SK-N-SH treated with all-trans-retinoic acid at 6 μM for 48 hours (cell line): ENCODE data around the gene KLRF2.

ENCODE experiments used
- ATAC-seq: fragments of 200-7000 bp; cut with Tn5 transposase; 3 replicates; pipeline ENCODE4 v1.9.1; 2020; ENCODE audit warnings: mild to moderate bottlenecking, moderate library complexity
- ARNTL ChIP-seq: fragments of 450-650 bp; formaldehyde crosslinking; IDR thresholded peaks from 2 replicates; pipeline ENCODE4 v1.5.0; 2020; ENCODE audit warnings: low read depth, mild to moderate bottlenecking, moderate library complexity, borderline replicate concordance
- BACH2 ChIP-seq: fragments of 250-450 bp; sonication (Bioruptor Pico); IDR thresholded peaks from 2 replicates; pipeline ENCODE4 v1.9.0; 2021; ENCODE audit warnings: mild to moderate bottlenecking, borderline replicate concordance
- CREB5 ChIP-seq: fragments of 250-450 bp; sonication (Bioruptor Pico); IDR thresholded peaks from 2 replicates; pipeline ENCODE4 v1.5.1; 2020; ENCODE audit warnings: low read depth, mild to moderate bottlenecking, moderate library complexity
- CSDC2 ChIP-seq: fragments of 250-450 bp; sonication (Bioruptor Pico); IDR thresholded peaks from 2 replicates; pipeline ENCODE4 v1.5.0; 2020; ENCODE audit warnings: mild to moderate bottlenecking, moderate library complexity
- CSRNP3 ChIP-seq: fragments of 250-450 bp; sonication (Bioruptor Pico); IDR thresholded peaks from 2 replicates; pipeline ENCODE4 v1.5.1; 2021; ENCODE audit warnings: mild to moderate bottlenecking, moderate library complexity
- ESRRG ChIP-seq: fragments of 250-450 bp; sonication (Bioruptor Pico); IDR thresholded peaks from 2 replicates; pipeline ENCODE4 v1.6.1; 2021; ENCODE audit warnings: mild to moderate bottlenecking
- GLIS3 ChIP-seq: fragments of 250-450 bp; sonication (Bioruptor Pico); IDR thresholded peaks from 2 replicates; pipeline ENCODE4 v1.5.0; 2020; ENCODE audit warnings: mild to moderate bottlenecking, moderate library complexity
- ISL1 ChIP-seq: fragments of 250-450 bp; sonication (Bioruptor Pico); IDR thresholded peaks from 2 replicates; pipeline ENCODE4 v2.1.2; 2022; ENCODE audit warnings: mild to moderate bottlenecking, moderate library complexity
- OSR1 ChIP-seq: fragments of 250-450 bp; sonication (Bioruptor Pico); IDR thresholded peaks from 2 replicates; pipeline ENCODE4 v1.8.0; 2022; ENCODE audit warnings: moderate library complexity, mild to moderate bottlenecking, inconsistent platforms
- PATZ1 ChIP-seq: fragments of 250-450 bp; sonication (Bioruptor Pico); IDR thresholded peaks from 2 replicates; pipeline ENCODE4 v1.8.0; 2020; ENCODE audit warnings: mild to moderate bottlenecking, moderate library complexity, borderline replicate concordance
- PPARA ChIP-seq: fragments of 250-450 bp; sonication (Bioruptor Pico); IDR thresholded peaks from 2 replicates; pipeline ENCODE4 v1.5.0; 2020; ENCODE audit warnings: mild to moderate bottlenecking, borderline replicate concordance
- RARB ChIP-seq: fragments of 250-450 bp; sonication (Bioruptor Pico); IDR thresholded peaks from 2 replicates; pipeline ENCODE4 v1.8.0; 2021; ENCODE audit warnings: mild to moderate bottlenecking, moderate library complexity
- SNAI2 ChIP-seq: fragments of 250-450 bp; sonication (Bioruptor Pico); IDR thresholded peaks from 2 replicates; pipeline ENCODE4 v1.5.0; 2020; ENCODE audit warnings: mild to moderate bottlenecking, moderate library complexity
- TCF4 ChIP-seq: fragments of 250-450 bp; sonication (Bioruptor Pico); IDR thresholded peaks from 2 replicates; pipeline ENCODE4 v1.8.0; 2021; ENCODE audit warnings: mild to moderate bottlenecking, moderate library complexity, borderline replicate concordance
- TOX ChIP-seq: fragments of 250-450 bp; sonication (Bioruptor Pico); IDR thresholded peaks from 2 replicates; pipeline ENCODE4 v1.8.0; 2021; ENCODE audit warnings: mild to moderate bottlenecking, moderate library complexity, borderline replicate concordance
- TSHZ2 ChIP-seq: fragments of 250-450 bp; sonication (Bioruptor Pico); IDR thresholded peaks from 2 replicates; pipeline ENCODE4 v1.5.0; 2020; ENCODE audit warnings: mild to moderate bottlenecking, moderate library complexity
- ZC3H10 ChIP-seq: fragments of 250-450 bp; sonication (Bioruptor Pico); IDR thresholded peaks from 2 replicates; pipeline ENCODE4 v1.5.1; 2021; ENCODE audit warnings: mild to moderate bottlenecking, moderate library complexity
- ZFP3 ChIP-seq: fragments of 250-450 bp; sonication (Bioruptor Pico); IDR thresholded peaks from 2 replicates; pipeline ENCODE4 v1.5.0; 2020; ENCODE audit warnings: mild to moderate bottlenecking, moderate library complexity
- ZFP30 ChIP-seq: fragments of 450-650 bp; formaldehyde crosslinking; IDR thresholded peaks from 2 replicates; pipeline ENCODE4 v1.5.0; 2022; ENCODE audit warnings: mild to moderate bottlenecking, moderate library complexity
- ZNF565 ChIP-seq: fragments of 450-650 bp; formaldehyde crosslinking; conservative IDR thresholded peaks from 2 replicates; pipeline ENCODE4 v1.5.0; 2020; ENCODE audit warnings: low read depth, mild to moderate bottlenecking, moderate library complexity
- ZNF70 ChIP-seq: fragments of 450-650 bp; formaldehyde crosslinking; IDR thresholded peaks from 2 replicates; pipeline ENCODE4 v1.5.0; 2020; ENCODE audit warnings: mild to moderate bottlenecking, moderate library complexity
- ZNF8 ChIP-seq: fragments of 450-650 bp; formaldehyde crosslinking; IDR thresholded peaks from 2 replicates; pipeline ENCODE4 v1.5.0; 2020; ENCODE audit warnings: mild to moderate bottlenecking, moderate library complexity

Gene KLRF2

GRCh38 chr12:9899209-9899608 lies 17.9 kb downstream of the KLRF2 start:
- no peak for TF ChIP-seq PPARA (CRISPR knock-in tag)
- no peak for TF ChIP-seq TCF4 (CRISPR knock-in tag)
- no peak for TF ChIP-seq CSDC2 (CRISPR knock-in tag)
- TF ChIP-seq TOX (CRISPR knock-in tag): no peak
- TF ChIP-seq GLIS3 (CRISPR knock-in tag): no peak
- TF ChIP-seq ZC3H10: no peak
- TF ChIP-seq ZNF70 (CRISPR knock-in tag): no peak
- no peak for TF ChIP-seq TSHZ2
- TF ChIP-seq SNAI2 (CRISPR knock-in tag): no peak
- no peak for TF ChIP-seq RARB (CRISPR knock-in tag)
- no peak for TF ChIP-seq CSRNP3 (CRISPR knock-in tag)
- no peak for TF ChIP-seq PATZ1 (CRISPR knock-in tag)
- no peak for TF ChIP-seq ZNF8 (CRISPR knock-in tag)
- TF ChIP-seq CREB5 (CRISPR knock-in tag): no peak
- no peak for TF ChIP-seq ARNTL (CRISPR knock-in tag)
- no peak for TF ChIP-seq OSR1 (CRISPR knock-in tag)
- no peak for TF ChIP-seq BACH2
- TF ChIP-seq ISL1 (CRISPR knock-in tag): no peak
- TF ChIP-seq ESRRG (CRISPR knock-in tag): no peak
- no peak for TF ChIP-seq ZNF565 (CRISPR knock-in tag)
- no peak for ATAC-seq

- TF ChIP-seq OSR1 (CRISPR knock-in tag) (no peak), ZFP3 (CRISPR knock-in tag) (no peak), ARNTL (CRISPR knock-in tag) (no peak), ZFP30 (CRISPR knock-in tag) (no peak), ZNF565 (CRISPR knock-in tag) (no peak), TCF4 (CRISPR knock-in tag) (no peak), ISL1 (CRISPR knock-in tag) (no peak), TSHZ2 (no peak), ESRRG (CRISPR knock-in tag) (no peak), CSDC2 (CRISPR knock-in tag) (no peak), SNAI2 (CRISPR knock-in tag) (no peak), ZNF70 (CRISPR knock-in tag) (no peak)
- no peak for ATAC-seq
Observed at GRCh38 chr12:9900930-9901329, 19.6 kb downstream of the KLRF2 start.
